AG04450 (cell line): ENCODE results near the gene CLCNKA. TPM values are rescaled to one million over a fixed set of nuclear protein-coding genes. Genes with fewer than 3 reads are reported as not detected.

ENCODE experiments used
- CTCF ChIA-PET: fragments of 300-600, 350-600 bp; formaldehyde crosslinking; extraction: SDS; loops from one replicate; lab custom pipeline; 2022; ENCODE audit warnings: antibody characterized with exemption, inconsistent platforms; lab: Charles Lee
- POLR2A ChIA-PET: fragments of 350-600 bp; formaldehyde crosslinking; extraction: SDS; loops from one replicate; lab custom pipeline; 2021; ENCODE audit warnings: antibody characterized with exemption, inconsistent platforms; lab: Yijun Ruan, JAX
- DNase-seq: peaks from one replicate; pipeline ENCODE4 v3.0.0-alpha.2; 2011; ENCODE audit warnings: low read depth, low spot score
- H3K27ac ChIP-seq: one replicate; pipeline ENCODE4 v1.5.1; 2012; ENCODE audit warnings: low read depth, low read length, control low read depth
- H3K27me3 ChIP-seq: one replicate; pipeline ENCODE4 v1.6.0; 2012; ENCODE audit warnings: low read length; ENCODE audit not compliant: control insufficient read depth, insufficient read depth
- H3K4me3 ChIP-seq: 2 replicates; pipeline ENCODE4 v1.5.1; 2011; ENCODE audit warnings: mild to moderate bottlenecking, low read depth, low read length, control low read depth
- H3K9me3 ChIP-seq: 2 replicates; pipeline ENCODE4 v1.5.1; 2012; ENCODE audit warnings: low read length; ENCODE audit not compliant: control insufficient read depth, insufficient read depth
- CTCF ChIP-seq: IDR thresholded peaks from 2 replicates; pipeline ENCODE4 v1.5.1; 2011; ENCODE audit warnings: low read depth, low read length, control low read depth, inconsistent platforms
- polyA plus RNA-seq: library from polyadenylated mRNA; depleted of rRNA; stranded (reverse); fragments of >200 nt; gene quantifications from 2 replicates; pipeline ENCODE4 v1.2.3, GENCODE V29; 2011

CLCNKA gene
- polyA plus RNA-seq, 1 experiment = not detected

GRCh38 chr1:16064536-16065268 lies 42.9 kb downstream of the CLCNKA start:
- no peak for TF ChIP-seq CTCF
- ChIA-PET POLR2A (no interaction called here), CTCF (interaction anchor here (1.4 kb wide), 1 partner anchor 9 kb away, joined by 4 read pairs; no protein-coding TSS in a partner anchor)
- Histone ChIP-seq H3K27ac (no peak overlapping the region), H3K27me3 (peaks cover 20% of the 10 kb centered on the region), H3K9me3 (no peaks in the 10 kb centered on the region), H3K4me3 (no peak overlapping the region)
- DNase-seq = no peak

GRCh38 chr1:16065269-16065576 lies 43.4 kb downstream of the CLCNKA start:
- H3K27ac ChIP-seq = no peak overlapping the region
- TF ChIP-seq CTCF = no peak
- ChIA-PET CTCF (no interaction called here), POLR2A (no interaction called here)
- DNase-seq = no peak
- no peak overlapping the region for H3K4me3 ChIP-seq
- peaks cover 20% of the 10 kb centered on the region for H3K27me3 ChIP-seq
- H3K9me3 ChIP-seq = no peaks in the 10 kb centered on the region

- Histone ChIP-seq H3K27ac (no peak overlapping the region), H3K27me3 (peaks cover 20% of the 10 kb centered on the region), H3K9me3 (no peaks in the 10 kb centered on the region; the same call in 1 of the 2 replicates), H3K4me3 (no peak overlapping the region)
- no peak for TF ChIP-seq CTCF
- POLR2A ChIA-PET = no interaction called here
- DNase-seq = no peak
- CTCF ChIA-PET = interaction anchor here (1.6 kb wide), 1 partner anchor 10 kb away, joined by 3 read pairs; no protein-coding TSS in a partner anchor
These were observed 44.4 kb downstream of the CLCNKA start for GRCh38 chr1:16066245-16066644.

GRCh38 chr1:16067127-16067768 lies 45.4 kb downstream of the CLCNKA start:
- no peak overlapping the region for H3K27ac ChIP-seq
- no peaks in the 10 kb centered on the region; the same call in 1 of the 2 replicates for H3K9me3 ChIP-seq
- no peak overlapping the region for H3K4me3 ChIP-seq
- no peak for TF ChIP-seq CTCF
- H3K27me3 ChIP-seq = peaks cover 22% of the 10 kb centered on the region
- ChIA-PET POLR2A (no interaction called here), CTCF (interaction anchor here (0.6 to 1.6 kb wide), 4 partner anchors 11 to 275 kb away, joined by 3 read pairs; no protein-coding TSS in a partner anchor)
- no peak for DNase-seq

GRCh38 chr1:16067933-16068332 lies 46.1 kb downstream of the CLCNKA start:
- ChIA-PET POLR2A (no interaction called here), CTCF (interaction anchor here (0.6 to 1.8 kb wide), 2 partner anchors 11 to 252 kb away, joined by 3 to 6 read pairs; no protein-coding TSS in a partner anchor)
- no peak overlapping the region for H3K4me3 ChIP-seq
- peaks cover 25% of the 10 kb centered on the region for H3K27me3 ChIP-seq
- DNase-seq = no peak
- H3K9me3 ChIP-seq = no peaks in the 10 kb centered on the region; the same call in 1 of the 2 replicates
- TF ChIP-seq CTCF = no peak
- no peak overlapping the region for H3K27ac ChIP-seq
